ENCODE results near the gene PTPN7.
"Not testable (repeated sequence)": the region's sequence is repeated elsewhere in the genome, so short reads cannot be mapped to it uniquely, and the experiment has no call there.

PTPN7 gene

DNA sequence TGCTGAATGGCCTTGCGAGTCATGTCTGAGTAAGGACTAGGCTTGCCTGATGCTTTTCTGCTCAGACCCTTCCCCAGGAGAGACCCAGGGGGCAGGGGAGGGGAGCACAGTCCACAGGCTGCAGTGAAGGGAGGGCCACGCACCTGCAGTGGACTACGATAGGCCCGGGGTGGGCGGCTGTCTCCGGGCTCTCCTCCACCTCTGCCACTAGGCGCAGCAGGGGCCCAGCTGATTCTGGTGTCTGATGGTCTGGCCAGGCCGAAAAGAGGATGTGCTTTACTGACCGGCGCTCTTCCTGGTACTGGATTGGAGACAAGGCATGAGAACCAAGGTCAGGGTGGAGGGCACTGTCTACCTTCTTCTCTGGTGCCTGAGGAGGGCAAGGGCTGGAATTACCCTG is 8.0 kb downstream of the PTPN7 start:
- no peak for DNase-seq (ENCODE audit: low read depth in 2 of 2)

DNA sequence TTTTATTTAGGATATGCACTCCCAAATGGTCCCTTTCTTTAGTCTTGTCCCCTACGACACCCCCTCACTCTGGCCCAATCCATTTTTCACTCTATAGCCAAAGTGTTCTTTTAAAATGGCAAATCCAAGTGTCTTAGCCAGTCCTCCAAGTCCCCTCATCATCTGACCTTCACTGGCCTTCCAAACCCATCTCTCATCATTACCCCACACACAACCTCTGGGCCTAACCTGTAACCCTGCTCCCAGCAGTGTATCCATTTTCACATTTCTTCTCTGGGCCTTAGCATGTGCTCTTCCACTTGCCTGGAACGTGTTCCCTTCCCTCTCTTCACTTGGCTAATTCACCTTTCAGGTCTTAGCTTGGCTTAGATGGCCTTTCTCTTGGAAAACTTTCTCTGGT is 9.4 kb downstream of the PTPN7 start:
- DNase-seq (ENCODE audit: low read depth in 2 of 2) = no peak

DNA sequence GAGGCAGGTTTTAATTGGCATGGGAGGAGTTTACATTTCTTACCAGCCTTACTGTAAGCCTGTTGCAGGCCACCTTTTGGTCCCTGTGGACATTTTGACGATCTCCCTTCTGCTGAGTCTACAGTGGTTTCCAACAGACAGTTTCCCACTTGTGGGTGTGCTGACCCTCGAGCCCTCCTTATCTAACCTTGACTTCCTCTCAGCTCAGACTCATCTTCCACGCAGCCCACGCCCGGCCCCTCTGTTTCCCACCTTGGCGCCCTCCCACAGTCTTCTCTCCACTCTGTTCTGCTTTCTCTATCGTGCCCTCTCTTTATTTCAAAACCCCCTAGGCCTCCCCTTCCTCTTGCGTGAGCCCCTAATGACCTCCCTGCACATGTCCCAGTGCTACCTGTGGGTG is 9.8 kb downstream of the PTPN7 start:
- no peak for DNase-seq (ENCODE audit: low read depth in 2 of 2)

GRCh38 chr1:202150187-202150586 is 10.2 kb downstream of the PTPN7 start:
- DNase-seq (ENCODE audit: low read depth in 2 of 2) = no peak

- no peak for DNase-seq (ENCODE audit: low read depth in 2 of 2)
Observed at GRCh38 chr1:202149566-202149965, 10.8 kb downstream of the PTPN7 start.

- no peak for DNase-seq (ENCODE audit: low read depth in 2 of 2)
Observed at GRCh38 chr1:202148391-202148790, 12.0 kb downstream of the PTPN7 start.

DNA sequence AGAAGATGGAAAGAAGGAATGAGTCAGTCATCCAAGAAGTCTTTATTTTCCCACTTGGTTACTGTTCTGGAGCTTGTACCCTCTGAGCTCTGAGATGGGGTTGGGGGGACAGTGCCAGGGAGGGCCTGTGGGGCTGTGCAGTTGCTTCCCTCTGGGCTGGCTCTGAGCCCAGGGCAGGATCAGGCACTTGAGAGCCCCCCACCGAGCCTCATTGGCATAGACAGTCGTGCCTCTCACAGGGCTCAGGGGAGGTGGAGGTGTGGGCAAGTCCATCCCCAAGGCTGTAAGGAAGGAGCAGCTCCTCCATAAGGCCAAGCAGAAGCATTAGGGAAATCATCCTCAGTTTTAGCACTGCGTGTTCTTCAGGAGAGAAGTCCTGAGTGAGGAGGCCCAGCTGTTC is 13.4 kb downstream of the PTPN7 start:
- DNase-seq (ENCODE audit: low read depth in 2 of 2) = no peak

GRCh38 chr1:202146279-202146678 is 14.1 kb downstream of the PTPN7 start:
- no peak for DNase-seq (ENCODE audit: low read depth in 2 of 2)

DNA sequence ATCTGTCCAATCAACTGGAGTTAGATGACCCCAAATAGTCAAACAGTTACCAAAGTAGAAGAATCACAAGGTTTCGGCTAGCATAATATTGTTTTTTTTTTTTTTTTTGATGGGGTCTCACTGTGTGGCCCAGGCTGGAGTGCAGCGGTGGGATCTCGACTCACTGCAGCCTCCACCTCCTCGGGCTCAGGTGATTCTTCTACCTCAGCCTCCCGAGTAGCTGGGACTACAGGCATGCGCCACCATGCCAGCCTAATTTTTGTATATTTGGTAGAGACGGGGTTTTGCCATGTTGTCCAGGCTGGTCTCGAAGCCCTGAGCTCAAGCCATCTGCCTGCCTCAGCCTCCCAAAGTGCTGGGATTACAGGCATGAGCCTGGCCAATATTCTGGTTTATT is 14.7 kb downstream of the PTPN7 start:
- DNase-seq (ENCODE audit: low read depth in 2 of 2) = not testable (repeated sequence)

GRCh38 chr1:202145068-202145743 is 15.2 kb downstream of the PTPN7 start:
- DNase-seq (ENCODE audit: low read depth in 2 of 2) = no peak

- DNase-seq (ENCODE audit: low read depth in 2 of 2) = peak in 1 of 2 donors; percentile 42
Observed at GRCh38 chr1:202144402-202145067, 15.9 kb downstream of the PTPN7 start, which contains the start of gene ARL8A. ARL8A (minus strand) TSS chr1:202144737; CDS start chr1:202144572, 165 bp downstream.

DNA sequence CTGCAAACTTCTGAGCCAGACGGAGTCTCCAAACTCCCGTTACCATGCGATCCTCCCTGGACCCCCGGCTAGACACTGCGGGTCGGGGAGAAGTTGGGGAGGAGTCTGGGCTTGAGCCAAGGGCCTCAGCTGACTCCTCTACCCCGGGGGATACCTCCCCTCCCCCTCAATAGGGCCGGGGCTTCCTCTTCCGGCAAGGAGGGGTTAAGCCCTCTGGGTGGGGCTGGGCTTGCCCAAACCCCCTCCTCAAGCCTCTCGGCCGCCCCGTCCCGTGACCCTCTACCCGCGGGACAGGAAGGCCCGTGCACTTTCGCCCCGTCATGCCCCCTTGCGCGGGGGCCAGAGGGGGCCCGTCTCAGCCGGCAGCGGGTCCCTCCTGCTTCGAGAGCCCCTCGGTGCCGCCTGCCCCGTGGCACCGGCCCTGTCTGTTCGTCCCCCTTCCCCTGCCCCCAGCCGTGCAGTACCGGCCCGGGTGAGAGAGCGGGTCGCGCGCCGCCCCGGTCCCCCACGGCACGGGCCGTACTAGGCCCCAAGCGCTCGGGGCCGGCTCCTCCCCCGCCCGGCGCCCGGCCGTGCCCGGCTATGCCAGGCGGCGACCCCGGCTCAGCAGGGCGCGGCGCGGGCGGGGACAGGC is 16.5 kb downstream of the PTPN7 start:
- no peak for DNase-seq (ENCODE audit: low read depth in 2 of 2)

DNA sequence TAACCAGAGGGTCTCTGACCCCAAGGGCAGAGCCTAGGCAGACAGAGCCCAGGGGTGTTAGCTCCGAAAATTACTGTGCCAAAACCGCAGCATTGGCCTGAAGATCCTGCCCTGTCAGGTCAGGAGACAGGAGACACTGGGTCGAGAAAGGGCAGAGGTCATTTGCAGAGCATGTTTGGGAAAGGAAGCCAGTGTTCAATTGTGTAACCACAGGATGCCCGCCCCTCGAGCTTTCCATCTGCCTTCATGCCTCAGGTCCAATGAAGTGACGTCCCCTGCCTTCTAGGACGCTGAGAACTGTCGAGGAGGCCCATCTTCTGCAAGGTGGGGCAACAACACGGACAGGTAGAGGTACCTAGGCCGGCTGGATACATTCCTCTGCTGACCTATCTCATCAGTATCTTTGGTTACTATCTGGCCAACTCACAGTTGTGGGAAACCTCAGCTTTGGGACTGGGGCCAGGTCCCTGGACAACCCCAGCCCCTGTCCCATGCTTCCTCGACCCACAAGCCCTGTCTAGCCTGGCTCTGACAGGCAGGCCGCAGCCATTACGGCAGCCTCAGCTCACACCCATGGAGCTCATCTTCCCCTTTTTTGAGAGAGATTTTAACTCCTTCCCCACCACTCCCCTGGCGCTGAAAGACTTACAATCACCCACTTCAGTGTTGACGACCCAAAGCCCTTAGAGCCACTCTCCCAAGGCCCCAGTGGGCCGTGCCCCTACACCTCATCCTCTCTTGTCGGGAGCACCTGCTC is 17.2 kb downstream of the PTPN7 start:
- DNase-seq (ENCODE audit: low read depth in 2 of 2) = no peak

DNA sequence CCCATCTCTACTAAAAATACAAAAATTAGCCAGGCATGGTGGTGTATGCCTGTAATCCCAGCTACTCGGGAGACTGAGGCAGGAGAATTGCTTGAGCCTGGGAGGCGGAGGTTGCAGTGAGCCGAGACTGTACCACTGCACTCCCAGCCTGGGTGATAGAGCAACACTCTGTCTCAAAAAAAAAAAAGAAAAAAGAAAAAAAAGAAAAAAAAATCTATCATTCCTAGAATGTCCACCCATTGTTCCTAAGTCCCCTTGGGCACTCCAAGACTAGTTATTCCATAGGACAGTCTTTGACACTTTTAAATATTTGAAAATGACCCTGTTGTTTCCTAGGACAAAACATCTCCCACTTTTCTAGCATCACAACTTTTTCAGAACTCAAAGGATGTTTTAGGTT is 18.9 kb downstream of the PTPN7 start:
- not testable (repeated sequence) for DNase-seq (ENCODE audit: low read depth in 2 of 2)

GRCh38 chr1:202140833-202141232 is 19.6 kb downstream of the PTPN7 start:
- DNase-seq (ENCODE audit: low read depth in 2 of 2) = no peak

- peak in 1 of 2 donors; percentile 30 for DNase-seq (ENCODE audit: low read depth in 2 of 2)
Observed at GRCh38 chr1:202135221-202135721, 25.1 kb downstream of the PTPN7 start.

DNA sequence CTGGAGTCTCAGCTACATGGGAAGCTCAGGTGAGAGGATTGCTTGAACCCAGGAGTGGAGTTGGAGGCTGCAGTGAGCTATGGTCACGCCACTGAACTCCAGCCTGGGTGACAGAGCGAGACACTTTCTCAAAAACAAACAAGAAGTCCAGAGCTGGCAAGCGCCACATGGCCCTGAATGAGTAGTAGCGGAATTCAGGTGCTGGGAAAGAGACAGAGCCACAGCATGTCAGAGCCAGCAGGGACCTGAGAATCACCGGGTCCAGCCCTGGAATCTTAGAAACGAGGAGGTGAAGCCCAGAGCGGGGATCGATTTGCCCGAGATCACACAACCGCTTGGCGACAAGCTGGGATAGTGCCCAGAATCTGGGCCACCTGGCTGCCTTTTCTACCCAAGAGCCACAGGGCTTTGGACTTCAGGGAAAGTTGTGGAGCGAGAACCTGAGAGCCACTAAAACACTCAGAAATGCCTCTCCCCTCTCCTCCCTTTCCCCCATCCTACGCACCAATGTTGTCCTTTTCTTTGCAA is 25.7 kb downstream of the PTPN7 start:
- no peak for DNase-seq (ENCODE audit: low read depth in 2 of 2)

- no peak for DNase-seq (ENCODE audit: low read depth in 2 of 2)
Observed at GRCh38 chr1:202133989-202134388, 26.4 kb downstream of the PTPN7 start.

DNA sequence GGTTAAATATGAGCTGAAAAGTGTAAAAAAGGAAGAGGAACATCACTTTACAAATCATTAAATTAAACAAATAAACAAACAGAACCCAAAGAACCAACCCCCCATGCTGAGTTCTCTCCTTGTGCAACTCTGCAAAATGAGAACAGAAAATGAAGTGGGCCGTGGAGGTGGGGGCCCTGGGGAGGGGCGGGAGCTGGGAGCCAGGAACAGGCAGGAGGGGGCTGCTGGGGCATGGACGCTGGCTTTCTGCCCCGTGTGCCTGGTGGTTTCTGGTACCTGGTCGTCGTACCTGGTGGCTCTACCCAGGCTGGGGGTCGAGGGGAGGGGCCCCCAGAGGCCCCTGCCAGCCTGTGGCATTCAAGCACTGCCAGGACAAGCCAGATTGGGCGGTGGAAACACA is 26.9 kb downstream of the PTPN7 start:
- no peak for DNase-seq (ENCODE audit: low read depth in 2 of 2)

GRCh38 chr1:202133001-202133400 is 27.4 kb downstream of the PTPN7 start:
- no peak for DNase-seq (ENCODE audit: low read depth in 2 of 2)

DNA sequence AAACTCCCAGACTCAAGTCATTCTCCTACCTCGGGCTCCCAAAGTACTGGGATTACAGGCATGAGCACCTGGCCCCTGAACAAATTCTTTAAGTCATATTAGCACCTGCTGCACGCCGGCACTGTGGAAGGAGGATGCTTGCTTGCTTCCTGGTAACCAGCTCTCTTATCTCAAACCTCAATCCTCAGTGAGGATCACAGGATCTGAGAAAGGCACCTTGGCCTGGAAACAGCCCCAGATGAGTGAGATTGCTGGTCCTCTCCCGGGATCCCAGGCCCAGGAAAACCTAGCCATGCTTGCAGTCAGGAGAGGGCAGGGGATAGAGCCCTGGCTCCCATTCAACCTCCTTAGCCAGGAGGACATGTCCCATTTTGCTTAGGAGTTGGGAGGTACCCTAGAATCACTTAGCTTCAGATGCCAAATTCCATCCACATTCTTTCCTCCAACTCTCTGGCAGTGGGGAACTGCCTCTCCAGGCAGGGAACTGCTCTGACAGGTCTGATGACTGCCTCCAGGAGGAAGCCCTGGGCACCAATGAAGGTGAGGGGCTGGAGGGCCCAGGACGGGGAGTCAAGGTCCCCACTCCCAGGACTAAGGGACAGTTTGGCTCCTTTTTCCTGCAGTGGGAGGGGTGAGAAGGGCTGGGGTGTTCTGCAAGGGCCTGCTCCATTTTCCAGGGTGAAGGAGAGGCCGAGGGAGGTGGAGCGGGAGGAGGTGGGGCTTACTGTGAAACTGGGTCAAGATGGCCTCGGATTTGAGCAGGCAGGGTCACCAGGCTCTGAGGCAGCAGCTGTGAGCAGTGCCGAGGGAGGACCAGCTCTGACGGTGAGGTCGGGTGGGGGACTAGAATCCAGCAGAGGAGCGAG is 28.2 kb downstream of the PTPN7 start:
- DNase-seq (ENCODE audit: low read depth in 2 of 2) = no peak
